ENCODE measurements around the gene ETV2. TPM values are rescaled to one million over a fixed set of nuclear protein-coding genes. Genes with fewer than 3 reads are reported as not detected.
"Not testable (repeated sequence)": the region's sequence is repeated elsewhere in the genome, so short reads cannot be mapped to it uniquely, and the experiment has no call there.

Gene ETV2
- total RNA-seq = under 1 TPM; 0.29 to 0.88 TPM
- long read RNA-seq = 0 reads

GRCh38 chr19:35641515-35642151 lies at the start of gene ETV2:
Gene ETV2, plus strand, starts transcription at chr19:35641745. Its CDS starts 716 bp downstream, at chr19:35642461.
- no peak for ATAC-seq
- peak; percentile 67 for DNase-seq
- intact Hi-C loops (cut with DNase I) = no loop called here

GRCh38 chr19:35592226-35592625 lies 49.3 kb upstream of the ETV2 start:
- intact Hi-C loops (cut with DNase I) = no loop called here
- no peak for DNase-seq
- ATAC-seq = no peak

- ATAC-seq; DNase-seq; intact Hi-C loops (cut with DNase I): not testable (repeated sequence)
Measured at GRCh38 chr19:35595026-35595425, 46.5 kb upstream of the ETV2 start.

GRCh38 chr19:35595928-35596327 lies 45.6 kb upstream of the ETV2 start:
- intact Hi-C loops (cut with DNase I) = no loop called here
- no peak for ATAC-seq
- DNase-seq = no peak

GRCh38 chr19:35596366-35596999 lies 45.1 kb upstream of the ETV2 start:
- intact Hi-C loops (cut with DNase I) = no loop called here
- DNase-seq (no peak), ATAC-seq (no peak)

GRCh38 chr19:35601971-35602370 lies 39.6 kb upstream of the ETV2 start:
- ATAC-seq (no peak), DNase-seq (no peak)
- intact Hi-C loops (cut with DNase I) = no loop called here

- DNase-seq; intact Hi-C loops (cut with DNase I): not testable (repeated sequence)
Measured at GRCh38 chr19:35604436-35604835, 37.1 kb upstream of the ETV2 start.

GRCh38 chr19:35607170-35607569 lies 34.4 kb upstream of the ETV2 start:
- intact Hi-C loops (cut with DNase I); DNase-seq; ATAC-seq: not testable (repeated sequence)

More at GRCh38 chr19:35604436-35604835, 37.1 kb upstream of the ETV2 start:
- ATAC-seq = not testable (repeated sequence)

- ATAC-seq = no peak
- intact Hi-C loops (cut with DNase I) = no loop called here
- no peak for DNase-seq
Measured at GRCh38 chr19:35607661-35608060, 33.9 kb upstream of the ETV2 start.

- DNase-seq (no peak), ATAC-seq (no peak)
- intact Hi-C loops (cut with DNase I) = no loop called here
Measured at GRCh38 chr19:35608251-35608650, 33.3 kb upstream of the ETV2 start.

GRCh38 chr19:35609851-35610353 lies 31.6 kb upstream of the ETV2 start:
- intact Hi-C loops (cut with DNase I) = loop anchor here in 1 of 2 donors (5.0 kb wide), 1 partner anchor 63 kb away; the partner anchor contains the start of gene TMEM147
- DNase-seq = no peak
- ATAC-seq = no peak

- intact Hi-C loops (cut with DNase I) = loop anchor here in 1 of 2 donors (5.0 kb wide), 1 partner anchor 65 kb away; the partner anchor contains the start of gene TMEM147
- DNase-seq (no peak), ATAC-seq (no peak)
Measured at GRCh38 chr19:35612224-35612558, 29.4 kb upstream of the ETV2 start.

GRCh38 chr19:35612559-35613321 lies 28.8 kb upstream of the ETV2 start, which contains the start of gene HAUS5:
Gene HAUS5, plus strand, starts transcription at chr19:35612735. Its CDS starts 60 bp downstream, at chr19:35612795.
- ATAC-seq = peak; percentile 99
- DNase-seq = peak; percentile 94
- intact Hi-C loops (cut with DNase I) = loop anchor here in 1 of 2 donors (5.0 kb wide), 1 partner anchor 65 kb away; the partner anchor contains the start of gene TMEM147

- DNase-seq = no peak
- intact Hi-C loops (cut with DNase I) = loop anchor here in 1 of 2 donors (5.0 kb wide), 1 partner anchor 66 kb away; the partner anchor contains the start of gene TMEM147
- no peak for ATAC-seq
Measured at GRCh38 chr19:35613574-35613973, 28.0 kb upstream of the ETV2 start.

GRCh38 chr19:35615036-35615435 lies 26.5 kb upstream of the ETV2 start:
- DNase-seq (no peak), ATAC-seq (no peak)
- intact Hi-C loops (cut with DNase I) = no loop called here

GRCh38 chr19:35618857-35619256 lies 22.7 kb upstream of the ETV2 start:
- DNase-seq = no peak
- intact Hi-C loops (cut with DNase I) = no loop called here
- ATAC-seq = no peak

GRCh38 chr19:35619290-35619923 lies 22.1 kb upstream of the ETV2 start:
- no peak for DNase-seq
- intact Hi-C loops (cut with DNase I) = no loop called here
- no peak for ATAC-seq

- DNase-seq (no peak), ATAC-seq (no peak)
- intact Hi-C loops (cut with DNase I) = no loop called here
Measured at GRCh38 chr19:35620001-35620400, 21.5 kb upstream of the ETV2 start.

GRCh38 chr19:35621708-35622107 lies 19.8 kb upstream of the ETV2 start:
- DNase-seq (no peak), ATAC-seq (no peak)
- intact Hi-C loops (cut with DNase I) = no loop called here
